Neural cell (in vitro differentiated cells): ENCODE data around the gene NSUN3. TPM values are rescaled to one million over a fixed set of nuclear protein-coding genes. Genes with fewer than 3 reads are reported as not detected.

Source experiments
- H2AFZ ChIP-seq: fragments of 200-600, 300-800 bp; sonication (generic), shearing (Covaris generic); 2 replicates; pipeline ENCODE4 v1.6.0; 2014; ENCODE audit warnings: low read depth, mild to moderate bottlenecking, antibody characterized with exemption, low read length, moderate library complexity
- H3F3A ChIP-seq: fragments of 200-600 bp; shearing (Covaris generic); 2 replicates; pipeline ENCODE4 v1.6.1; 2016; ENCODE audit warnings: mild to moderate bottlenecking, moderate library complexity, mixed read lengths, antibody characterized with exemption, low read length; ENCODE audit not compliant: insufficient read depth, poor library complexity, severe bottlenecking
- H3K27ac ChIP-seq: fragments of 200-600, 300-800 bp; sonication (generic), shearing (Covaris generic); 2 replicates; pipeline ENCODE4 v1.5.1; 2014; ENCODE audit warnings: mild to moderate bottlenecking, low read length, moderate library complexity
- H3K27me3 ChIP-seq: fragments of 300-800, 200-600 bp; sonication (generic), shearing (Covaris generic); 2 replicates; pipeline ENCODE4 v1.6.0; 2014; ENCODE audit warnings: mild to moderate bottlenecking, low read depth, low read length, moderate library complexity; ENCODE audit not compliant: insufficient read depth
- H3K36me3 ChIP-seq: fragments of 300-800, 200-600 bp; sonication (generic), shearing (Covaris generic); 2 replicates; pipeline ENCODE4 v1.5.1; 2014; ENCODE audit warnings: mild to moderate bottlenecking, antibody characterized with exemption, low read length, moderate library complexity; ENCODE audit not compliant: insufficient read depth
- H3K4me2 ChIP-seq: fragments of 300-800, 200-600 bp; sonication (generic), shearing (Covaris generic); 2 replicates; pipeline ENCODE4 v1.6.0; 2014; ENCODE audit warnings: mild to moderate bottlenecking, low read length
- H3K4me3 ChIP-seq: fragments of 300-800, 200-600 bp; sonication (generic), shearing (Covaris generic); 2 replicates; pipeline ENCODE4 v1.5.1; 2014; ENCODE audit warnings: mild to moderate bottlenecking, low read length, moderate library complexity
- H3K79me2 ChIP-seq: fragments of 200-600 bp; shearing (Covaris generic); replicated peaks from 2 replicates; pipeline ENCODE4 v1.6.0; 2014; ENCODE audit warnings: mild to moderate bottlenecking, low read length, moderate library complexity; ENCODE audit not compliant: insufficient read depth
- H3K9ac ChIP-seq: fragments of 300-800, 200-600 bp; sonication (generic), shearing (Covaris generic); 2 replicates; pipeline ENCODE4 v1.6.1; 2016; ENCODE audit warnings: mild to moderate bottlenecking, low read length, mixed read lengths
- H3K9me2 ChIP-seq: fragments of 200-600 bp; shearing (Covaris generic); 2 replicates; pipeline ENCODE4 v1.6.1; 2016; ENCODE audit warnings: mild to moderate bottlenecking, low read length, mixed read lengths; ENCODE audit not compliant: insufficient read depth
- H3K9me3 ChIP-seq: fragments of 200-600, 300-800 bp; sonication (generic), shearing (Covaris generic); 2 replicates; pipeline ENCODE4 v1.6.1; 2016; ENCODE audit warnings: mild to moderate bottlenecking, mixed run types, low read length, moderate library complexity, mixed read lengths
- H4K20me1 ChIP-seq: fragments of 200-600 bp; shearing (Covaris generic); 2 replicates; pipeline ENCODE4 v1.6.1; 2016; ENCODE audit warnings: mild to moderate bottlenecking, mixed run types; ENCODE audit not compliant: insufficient read depth
- CTCF ChIP-seq: fragments of 450-650 bp; IDR thresholded peaks from 2 replicates; pipeline ENCODE4 v1.5.1; 2014; ENCODE audit warnings: antibody characterized with exemption, mild to moderate bottlenecking, moderate library complexity; ENCODE audit not compliant: poor library complexity, severe bottlenecking
- EP300 ChIP-seq: fragments of 450-650 bp; conservative IDR thresholded peaks from 2 replicates; pipeline ENCODE4 v1.6.1; 2014; ENCODE audit warnings: antibody characterized with exemption, mild to moderate bottlenecking, moderate library complexity; ENCODE audit not compliant: poor library complexity, severe bottlenecking
- EZH2 ChIP-seq: fragments of 200-600, 300-800 bp; shearing (Covaris generic), sonication (generic); IDR thresholded peaks from 2 replicates; pipeline ENCODE4 v1.6.1; 2014; ENCODE audit warnings: antibody characterized with exemption, low read length, borderline replicate concordance, mild to moderate bottlenecking; ENCODE audit not compliant: insufficient read depth, poor library complexity, severe bottlenecking
- MXI1 ChIP-seq: fragments of 450-650 bp; conservative IDR thresholded peaks from 2 replicates; pipeline ENCODE4 v1.6.1; 2014; ENCODE audit warnings: antibody characterized with exemption, mild to moderate bottlenecking; ENCODE audit not compliant: poor library complexity, severe bottlenecking
- POLR2AphosphoS5 ChIP-seq: IDR thresholded peaks from 2 replicates; pipeline ENCODE4 v1.6.1; 2012
- RAD21 ChIP-seq: fragments of 450-650 bp; conservative IDR thresholded peaks from 2 replicates; pipeline ENCODE4 v1.6.1; 2014; ENCODE audit warnings: antibody characterized with exemption, mild to moderate bottlenecking, moderate library complexity
- REST ChIP-seq: IDR thresholded peaks from 2 replicates; pipeline ENCODE4 v1.6.1; 2012; ENCODE audit warnings: borderline replicate concordance
- SMC3 ChIP-seq: fragments of 450-650 bp; conservative IDR thresholded peaks from 2 replicates; pipeline ENCODE4 v1.6.1; 2014; ENCODE audit warnings: antibody characterized with exemption, mild to moderate bottlenecking, moderate library complexity; ENCODE audit not compliant: poor library complexity
- TAF1 ChIP-seq: IDR thresholded peaks from 2 replicates; pipeline ENCODE4 v1.6.1; 2012; ENCODE audit warnings: low read depth
- polyA plus RNA-seq: library from polyadenylated mRNA; depleted of rRNA; stranded (reverse); fragments of >200 nt; gene quantifications from 2 replicates; pipeline ENCODE4 v1.2.3, GENCODE V29; 2014

The NSUN3 gene
- polyA plus RNA-seq, 1 donor from 2014 or later: 10.8 TPM

- peak overlapping the region; percentile 73 for H3K4me3 ChIP-seq
- H3K9ac ChIP-seq: no peak overlapping the region
- H2AFZ ChIP-seq: no peak overlapping the region
- H3K4me2 ChIP-seq: peak overlapping the region; percentile 59
- TF ChIP-seq TAF1 (no peak), EP300 (no peak), REST (no peak), CTCF (no peak), POLR2AphosphoS5 (no peak), MXI1 (no peak), SMC3 (no peak), EZH2 (no peak)
- no peaks in the 10 kb centered on the region for H4K20me1 ChIP-seq
- H3K36me3 ChIP-seq: peaks cover 6% of the 10 kb centered on the region
- no peak overlapping the region for H3K27ac ChIP-seq
- H3K27me3 ChIP-seq: no peaks in the 10 kb centered on the region
- H3K9me3 ChIP-seq: no peaks in the 10 kb centered on the region
- no peaks in the 10 kb centered on the region for H3F3A ChIP-seq
- H3K79me2 ChIP-seq: peaks cover 29% of the 10 kb centered on the region
- no peaks in the 10 kb centered on the region for H3K9me2 ChIP-seq
Measured at GRCh38 chr3:94064243-94064860, 1.5 kb downstream of the NSUN3 start.

- Histone ChIP-seq H3K4me2 (peak overlapping the region; percentile 45), H3K36me3 (peaks cover 6% of the 10 kb centered on the region), H4K20me1 (no peaks in the 10 kb centered on the region), H3F3A (no peaks in the 10 kb centered on the region), H3K27ac (no peak overlapping the region), H3K9ac (no peak overlapping the region), H3K4me3 (peak overlapping the region; percentile 73), H3K79me2 (peaks cover 34% of the 10 kb centered on the region), H3K27me3 (no peaks in the 10 kb centered on the region), H3K9me3 (no peaks in the 10 kb centered on the region), H2AFZ (no peak overlapping the region), H3K9me2 (no peaks in the 10 kb centered on the region)
- no peak for TF ChIP-seq RAD21
Measured at GRCh38 chr3:94065122-94065521, 2.3 kb downstream of the NSUN3 start.
